ENCODE results near the gene MLN.

The MLN gene

GRCh38 chr6:33787954-33788693, 15.7 kb downstream of the MLN start:
- peak; percentile 46 for DNase-seq

- no peak for DNase-seq
Measured at GRCh38 chr6:33787346-33787953, 16.4 kb downstream of the MLN start.

- DNase-seq, result no peak
Measured at GRCh38 chr6:33786736-33787135, 17.1 kb downstream of the MLN start.

- no peak for DNase-seq
Measured at GRCh38 chr6:33785778-33786177, 18.0 kb downstream of the MLN start.

- DNase-seq, result no peak
Measured at GRCh38 chr6:33784787-33785186, 19.0 kb downstream of the MLN start.

GRCh38 chr6:33783781-33784520, 19.9 kb downstream of the MLN start:
- DNase-seq, result no peak

- DNase-seq, result no peak
Measured at GRCh38 chr6:33782561-33782960, 21.2 kb downstream of the MLN start.

GRCh38 chr6:33781131-33781975, 22.4 kb downstream of the MLN start:
- no peak for DNase-seq

- DNase-seq, result no peak
Measured at GRCh38 chr6:33779895-33780294, 23.9 kb downstream of the MLN start.

GRCh38 chr6:33779290-33779689, 24.5 kb downstream of the MLN start:
- no peak for DNase-seq

- no peak for DNase-seq
Measured at GRCh38 chr6:33778444-33779121, 25.2 kb downstream of the MLN start.

- no peak for DNase-seq
Measured at GRCh38 chr6:33777398-33778388, 26.1 kb downstream of the MLN start.

- DNase-seq, result no peak
Measured at GRCh38 chr6:33776764-33777163, 27.0 kb downstream of the MLN start.

- no peak for DNase-seq
Measured at GRCh38 chr6:33776186-33776585, 27.6 kb downstream of the MLN start.

- no peak for DNase-seq
Measured at GRCh38 chr6:33774774-33775173, 29.0 kb downstream of the MLN start.

GRCh38 chr6:33772902-33773472, 30.8 kb downstream of the MLN start:
- DNase-seq, result no peak

GRCh38 chr6:33772082-33772830, 31.5 kb downstream of the MLN start:
- no peak for DNase-seq

- peak; percentile 89 for DNase-seq
Measured at GRCh38 chr6:33771146-33772081, 32.4 kb downstream of the MLN start.

- no peak for DNase-seq
Measured at GRCh38 chr6:33770833-33771145, 33.0 kb downstream of the MLN start.
